ENCODE measurements around the gene PADI6. TPM values are rescaled to one million over a fixed set of nuclear protein-coding genes. Genes with fewer than 3 reads are reported as not detected.

PADI6 gene
- total and polyA plus RNA-seq, 9 of the 15 experiments (the other 6 are each of a cell fraction or from before 2014, with no cell fraction given) = not detected

- TF ChIP-seq ZNF318 (IDR thresholded peaks at IDR 0.05; ENCODE audit: borderline replicate concordance in 1 of 2, low read depth in 1 of 2) (no peak), EWSR1 (IDR thresholded peaks at IDR 0.05; ENCODE audit: borderline replicate concordance, low read depth, partially characterized antibody) (no peak), ZNF175 (CRISPR knock-in tag; IDR thresholded peaks at IDR 0.05; ENCODE audit: low read depth) (peak; percentile 56; the same call in 1 of the 2 replicates), ZBTB9 (CRISPR knock-in tag; IDR thresholded peaks at IDR 0.05) (no peak), PHTF2 (CRISPR knock-in tag; IDR thresholded peaks at IDR 0.05) (no peak), ILF3 (IDR thresholded peaks at IDR 0.05; ENCODE audit: borderline replicate concordance) (no peak), PHF20 (IDR thresholded peaks at IDR 0.05; ENCODE audit: partially characterized antibody) (no peak), CBX1 (IDR thresholded peaks at IDR 0.05; ENCODE audit: low read depth) (no peak), PPARD (CRISPR knock-in tag; IDR thresholded peaks at IDR 0.05) (no peak), ZKSCAN8 (CRISPR knock-in tag; IDR thresholded peaks at IDR 0.05) (no peak), CEBPZ (IDR thresholded peaks at IDR 0.05; ENCODE audit: borderline replicate concordance, low read depth, low read length) (no peak), ELK1 (CRISPR knock-in tag; IDR thresholded peaks at IDR 0.05) (no peak)
Measured at GRCh38 chr1:17439250-17440073, 67.5 kb downstream of the PADI6 start, which contains the start of gene RCC2 (continued).
